ENCODE measurements around the gene EFCAB6. TPM values are rescaled to one million over a fixed set of nuclear protein-coding genes. Genes with fewer than 3 reads are reported as not detected.

EFCAB6 gene, protein sequence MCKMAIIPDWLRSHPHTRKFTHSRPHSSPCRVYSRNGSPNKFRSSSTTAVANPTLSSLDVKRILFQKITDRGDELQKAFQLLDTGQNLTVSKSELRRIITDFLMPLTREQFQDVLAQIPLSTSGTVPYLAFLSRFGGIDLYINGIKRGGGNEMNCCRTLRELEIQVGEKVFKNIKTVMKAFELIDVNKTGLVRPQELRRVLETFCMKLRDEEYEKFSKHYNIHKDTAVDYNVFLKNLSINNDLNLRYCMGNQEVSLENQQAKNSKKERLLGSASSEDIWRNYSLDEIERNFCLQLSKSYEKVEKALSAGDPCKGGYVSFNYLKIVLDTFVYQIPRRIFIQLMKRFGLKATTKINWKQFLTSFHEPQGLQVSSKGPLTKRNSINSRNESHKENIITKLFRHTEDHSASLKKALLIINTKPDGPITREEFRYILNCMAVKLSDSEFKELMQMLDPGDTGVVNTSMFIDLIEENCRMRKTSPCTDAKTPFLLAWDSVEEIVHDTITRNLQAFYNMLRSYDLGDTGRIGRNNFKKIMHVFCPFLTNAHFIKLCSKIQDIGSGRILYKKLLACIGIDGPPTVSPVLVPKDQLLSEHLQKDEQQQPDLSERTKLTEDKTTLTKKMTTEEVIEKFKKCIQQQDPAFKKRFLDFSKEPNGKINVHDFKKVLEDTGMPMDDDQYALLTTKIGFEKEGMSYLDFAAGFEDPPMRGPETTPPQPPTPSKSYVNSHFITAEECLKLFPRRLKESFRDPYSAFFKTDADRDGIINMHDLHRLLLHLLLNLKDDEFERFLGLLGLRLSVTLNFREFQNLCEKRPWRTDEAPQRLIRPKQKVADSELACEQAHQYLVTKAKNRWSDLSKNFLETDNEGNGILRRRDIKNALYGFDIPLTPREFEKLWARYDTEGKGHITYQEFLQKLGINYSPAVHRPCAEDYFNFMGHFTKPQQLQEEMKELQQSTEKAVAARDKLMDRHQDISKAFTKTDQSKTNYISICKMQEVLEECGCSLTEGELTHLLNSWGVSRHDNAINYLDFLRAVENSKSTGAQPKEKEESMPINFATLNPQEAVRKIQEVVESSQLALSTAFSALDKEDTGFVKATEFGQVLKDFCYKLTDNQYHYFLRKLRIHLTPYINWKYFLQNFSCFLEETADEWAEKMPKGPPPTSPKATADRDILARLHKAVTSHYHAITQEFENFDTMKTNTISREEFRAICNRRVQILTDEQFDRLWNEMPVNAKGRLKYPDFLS (N-terminal part only)
- total RNA-seq (2021) = 0.25 to 0.94 TPM (median 0.41 TPM) in 3 replicates
- Bru-seq, nascent RNA = percentile 29 among the genes with signal in this experiment
- long read RNA-seq, experiment 1, partial matches to known transcripts = 1 of 5 reads
- long read RNA-seq, experiment 1, other reads (novel, unspliced or antisense) = 4 of 5 reads
- long read RNA-seq, experiment 2 = 0 reads
- long read RNA-seq, experiment 3 = 0 reads

DNA sequence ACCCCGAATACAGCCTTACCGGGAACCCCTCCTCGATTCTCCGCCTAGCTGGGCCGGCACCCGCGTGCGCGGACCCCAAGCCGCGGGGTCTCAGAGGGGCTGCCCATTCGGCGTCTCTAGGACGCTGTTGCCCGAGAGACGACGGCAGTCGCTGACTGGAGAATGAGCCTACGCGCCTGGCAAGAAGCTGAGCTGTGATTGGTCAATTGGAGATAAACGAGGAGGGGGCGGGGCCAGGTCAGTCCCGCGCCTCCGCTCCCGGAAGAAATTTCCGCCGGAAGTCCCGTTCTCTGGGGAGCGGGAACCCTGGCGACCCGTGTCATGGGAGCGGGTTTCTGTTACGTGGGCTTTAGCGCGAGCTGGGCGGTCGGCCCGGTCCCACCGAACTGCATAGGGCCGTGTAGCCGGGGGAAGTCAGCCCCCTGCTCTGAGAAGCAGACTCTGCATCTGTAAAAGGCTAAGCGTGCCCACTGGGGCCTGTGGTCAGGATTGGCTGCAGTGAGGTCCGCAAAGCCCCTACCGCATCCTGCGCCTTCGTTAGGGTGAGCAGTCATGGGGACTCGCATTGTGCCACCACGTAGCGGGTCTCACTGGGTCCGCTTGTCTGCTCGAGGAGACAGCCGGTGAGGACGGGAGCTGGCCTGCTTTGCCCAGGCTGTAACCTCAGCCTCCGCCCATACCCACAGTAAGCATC lies at the start of gene EFCAB6:
Gene EFCAB6, minus strand, starts transcription at position 157 of the 694 bp plus-strand sequence. CDS start 29,987 bp downstream, outside the sequence.
- no peaks in the 10 kb centered on the region for H3K36me3 Mint-ChIP-seq
- no peaks in the 10 kb centered on the region for H3K9me3 Mint-ChIP-seq
- peak within 1 kb of the TSS; percentile 82 for H3K4me3 Mint-ChIP-seq
- H3K27ac Mint-ChIP-seq = peak within 1 kb of the TSS; percentile 75
- peaks cover 21% of the 10 kb centered on the region for H3K4me1 Mint-ChIP-seq
- ChIA-PET CTCF (interaction anchor here (0.8 to 1.8 kb wide), 7 partner anchors 14 to 625 kb away, joined by 3 to 8 read pairs (median 3); partner anchors contain the start of gene TTLL12), POLR2A (interaction anchor here (1.4 kb wide), 1 partner anchor 55 kb away, joined by 3 read pairs; no protein-coding TSS in a partner anchor)
- H3K27me3 Mint-ChIP-seq (ENCODE audit: low read depth) = no peaks in the 10 kb centered on the region; the same call in 1 of the 2 replicates
- peak; percentile 93 for DNase-seq (ENCODE audit: low spot score)
- ATAC-seq = peak; percentile 89
- TF ChIP-seq SOX15 (CRISPR knock-in tag; IDR thresholded peaks at IDR 0.05) = no peak
- no peak for TF ChIP-seq ELF4 (CRISPR knock-in tag; IDR thresholded peaks at IDR 0.05; ENCODE audit: low read depth)
- no peak for TF ChIP-seq ZNF396 (CRISPR knock-in tag; IDR thresholded peaks at IDR 0.05; ENCODE audit: borderline replicate concordance)
- TF ChIP-seq, protein P1, sequence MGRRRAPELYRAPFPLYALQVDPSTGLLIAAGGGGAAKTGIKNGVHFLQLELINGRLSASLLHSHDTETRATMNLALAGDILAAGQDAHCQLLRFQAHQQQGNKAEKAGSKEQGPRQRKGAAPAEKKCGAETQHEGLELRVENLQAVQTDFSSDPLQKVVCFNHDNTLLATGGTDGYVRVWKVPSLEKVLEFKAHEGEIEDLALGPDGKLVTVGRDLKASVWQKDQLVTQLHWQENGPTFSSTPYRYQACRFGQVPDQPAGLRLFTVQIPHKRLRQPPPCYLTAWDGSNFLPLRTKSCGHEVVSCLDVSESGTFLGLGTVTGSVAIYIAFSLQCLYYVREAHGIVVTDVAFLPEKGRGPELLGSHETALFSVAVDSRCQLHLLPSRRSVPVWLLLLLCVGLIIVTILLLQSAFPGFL (CRISPR knock-in tag; IDR thresholded peaks at IDR 0.05; ENCODE audit: borderline replicate concordance) = no peak
- 0 out of 2 replicates have a peak, but pooled peaks have one; percentile 36 for TF ChIP-seq JUN (CRISPR knock-in tag; IDR thresholded peaks at IDR 0.05)
- TF ChIP-seq, protein P2, sequence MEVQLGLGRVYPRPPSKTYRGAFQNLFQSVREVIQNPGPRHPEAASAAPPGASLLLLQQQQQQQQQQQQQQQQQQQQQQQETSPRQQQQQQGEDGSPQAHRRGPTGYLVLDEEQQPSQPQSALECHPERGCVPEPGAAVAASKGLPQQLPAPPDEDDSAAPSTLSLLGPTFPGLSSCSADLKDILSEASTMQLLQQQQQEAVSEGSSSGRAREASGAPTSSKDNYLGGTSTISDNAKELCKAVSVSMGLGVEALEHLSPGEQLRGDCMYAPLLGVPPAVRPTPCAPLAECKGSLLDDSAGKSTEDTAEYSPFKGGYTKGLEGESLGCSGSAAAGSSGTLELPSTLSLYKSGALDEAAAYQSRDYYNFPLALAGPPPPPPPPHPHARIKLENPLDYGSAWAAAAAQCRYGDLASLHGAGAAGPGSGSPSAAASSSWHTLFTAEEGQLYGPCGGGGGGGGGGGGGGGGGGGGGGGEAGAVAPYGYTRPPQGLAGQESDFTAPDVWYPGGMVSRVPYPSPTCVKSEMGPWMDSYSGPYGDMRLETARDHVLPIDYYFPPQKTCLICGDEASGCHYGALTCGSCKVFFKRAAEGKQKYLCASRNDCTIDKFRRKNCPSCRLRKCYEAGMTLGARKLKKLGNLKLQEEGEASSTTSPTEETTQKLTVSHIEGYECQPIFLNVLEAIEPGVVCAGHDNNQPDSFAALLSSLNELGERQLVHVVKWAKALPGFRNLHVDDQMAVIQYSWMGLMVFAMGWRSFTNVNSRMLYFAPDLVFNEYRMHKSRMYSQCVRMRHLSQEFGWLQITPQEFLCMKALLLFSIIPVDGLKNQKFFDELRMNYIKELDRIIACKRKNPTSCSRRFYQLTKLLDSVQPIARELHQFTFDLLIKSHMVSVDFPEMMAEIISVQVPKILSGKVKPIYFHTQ (CRISPR knock-in tag; IDR thresholded peaks at IDR 0.05) = no peak
- no peak for TF ChIP-seq CBFB (CRISPR knock-in tag; IDR thresholded peaks at IDR 0.05; ENCODE audit: low read depth)
- no peak for TF ChIP-seq TEAD1 (CRISPR knock-in tag; IDR thresholded peaks at IDR 0.05)
- TF ChIP-seq, protein P3, sequence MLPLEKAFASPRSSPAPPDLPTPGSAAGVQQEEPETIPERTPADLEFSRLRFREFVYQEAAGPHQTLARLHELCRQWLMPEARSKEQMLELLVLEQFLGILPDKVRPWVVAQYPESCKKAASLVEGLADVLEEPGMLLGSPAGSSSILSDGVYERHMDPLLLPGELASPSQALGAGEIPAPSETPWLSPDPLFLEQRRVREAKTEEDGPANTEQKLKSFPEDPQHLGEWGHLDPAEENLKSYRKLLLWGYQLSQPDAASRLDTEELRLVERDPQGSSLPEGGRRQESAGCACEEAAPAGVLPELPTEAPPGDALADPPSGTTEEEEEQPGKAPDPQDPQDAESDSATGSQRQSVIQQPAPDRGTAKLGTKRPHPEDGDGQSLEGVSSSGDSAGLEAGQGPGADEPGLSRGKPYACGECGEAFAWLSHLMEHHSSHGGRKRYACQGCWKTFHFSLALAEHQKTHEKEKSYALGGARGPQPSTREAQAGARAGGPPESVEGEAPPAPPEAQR (CRISPR knock-in tag; IDR thresholded peaks at IDR 0.05) = no peak
- no peak for TF ChIP-seq RORB (CRISPR knock-in tag; IDR thresholded peaks at IDR 0.05)
- TF ChIP-seq GTF2I (CRISPR knock-in tag; conservative IDR thresholded peaks at IDR 0.05) = no peak
- TF ChIP-seq IRF2 (CRISPR knock-in tag; IDR thresholded peaks at IDR 0.05; ENCODE audit: borderline replicate concordance, low read depth) = no peak
- TF ChIP-seq, protein P4, sequence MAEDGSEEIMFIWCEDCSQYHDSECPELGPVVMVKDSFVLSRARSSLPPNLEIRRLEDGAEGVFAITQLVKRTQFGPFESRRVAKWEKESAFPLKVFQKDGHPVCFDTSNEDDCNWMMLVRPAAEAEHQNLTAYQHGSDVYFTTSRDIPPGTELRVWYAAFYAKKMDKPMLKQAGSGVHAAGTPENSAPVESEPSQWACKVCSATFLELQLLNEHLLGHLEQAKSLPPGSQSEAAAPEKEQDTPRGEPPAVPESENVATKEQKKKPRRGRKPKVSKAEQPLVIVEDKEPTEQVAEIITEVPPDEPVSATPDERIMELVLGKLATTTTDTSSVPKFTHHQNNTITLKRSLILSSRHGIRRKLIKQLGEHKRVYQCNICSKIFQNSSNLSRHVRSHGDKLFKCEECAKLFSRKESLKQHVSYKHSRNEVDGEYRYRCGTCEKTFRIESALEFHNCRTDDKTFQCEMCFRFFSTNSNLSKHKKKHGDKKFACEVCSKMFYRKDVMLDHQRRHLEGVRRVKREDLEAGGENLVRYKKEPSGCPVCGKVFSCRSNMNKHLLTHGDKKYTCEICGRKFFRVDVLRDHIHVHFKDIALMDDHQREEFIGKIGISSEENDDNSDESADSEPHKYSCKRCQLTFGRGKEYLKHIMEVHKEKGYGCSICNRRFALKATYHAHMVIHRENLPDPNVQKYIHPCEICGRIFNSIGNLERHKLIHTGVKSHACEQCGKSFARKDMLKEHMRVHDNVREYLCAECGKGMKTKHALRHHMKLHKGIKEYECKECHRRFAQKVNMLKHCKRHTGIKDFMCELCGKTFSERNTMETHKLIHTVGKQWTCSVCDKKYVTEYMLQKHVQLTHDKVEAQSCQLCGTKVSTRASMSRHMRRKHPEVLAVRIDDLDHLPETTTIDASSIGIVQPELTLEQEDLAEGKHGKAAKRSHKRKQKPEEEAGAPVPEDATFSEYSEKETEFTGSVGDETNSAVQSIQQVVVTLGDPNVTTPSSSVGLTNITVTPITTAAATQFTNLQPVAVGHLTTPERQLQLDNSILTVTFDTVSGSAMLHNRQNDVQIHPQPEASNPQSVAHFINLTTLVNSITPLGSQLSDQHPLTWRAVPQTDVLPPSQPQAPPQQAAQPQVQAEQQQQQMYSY (CRISPR knock-in tag; IDR thresholded peaks at IDR 0.05) = 0 out of 2 replicates have a peak, but pooled peaks have one; percentile 40
- TF ChIP-seq, protein P5, sequence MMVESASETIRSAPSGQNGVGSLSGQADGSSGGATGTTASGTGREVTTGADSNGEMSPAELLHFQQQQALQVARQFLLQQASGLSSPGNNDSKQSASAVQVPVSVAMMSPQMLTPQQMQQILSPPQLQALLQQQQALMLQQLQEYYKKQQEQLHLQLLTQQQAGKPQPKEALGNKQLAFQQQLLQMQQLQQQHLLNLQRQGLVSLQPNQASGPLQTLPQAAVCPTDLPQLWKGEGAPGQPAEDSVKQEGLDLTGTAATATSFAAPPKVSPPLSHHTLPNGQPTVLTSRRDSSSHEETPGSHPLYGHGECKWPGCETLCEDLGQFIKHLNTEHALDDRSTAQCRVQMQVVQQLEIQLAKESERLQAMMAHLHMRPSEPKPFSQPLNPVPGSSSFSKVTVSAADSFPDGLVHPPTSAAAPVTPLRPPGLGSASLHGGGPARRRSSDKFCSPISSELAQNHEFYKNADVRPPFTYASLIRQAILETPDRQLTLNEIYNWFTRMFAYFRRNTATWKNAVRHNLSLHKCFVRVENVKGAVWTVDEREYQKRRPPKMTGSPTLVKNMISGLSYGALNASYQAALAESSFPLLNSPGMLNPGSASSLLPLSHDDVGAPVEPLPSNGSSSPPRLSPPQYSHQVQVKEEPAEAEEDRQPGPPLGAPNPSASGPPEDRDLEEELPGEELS (CRISPR knock-in tag; IDR thresholded peaks at IDR 0.05) = peak; percentile 71
- TF ChIP-seq, protein P6, sequence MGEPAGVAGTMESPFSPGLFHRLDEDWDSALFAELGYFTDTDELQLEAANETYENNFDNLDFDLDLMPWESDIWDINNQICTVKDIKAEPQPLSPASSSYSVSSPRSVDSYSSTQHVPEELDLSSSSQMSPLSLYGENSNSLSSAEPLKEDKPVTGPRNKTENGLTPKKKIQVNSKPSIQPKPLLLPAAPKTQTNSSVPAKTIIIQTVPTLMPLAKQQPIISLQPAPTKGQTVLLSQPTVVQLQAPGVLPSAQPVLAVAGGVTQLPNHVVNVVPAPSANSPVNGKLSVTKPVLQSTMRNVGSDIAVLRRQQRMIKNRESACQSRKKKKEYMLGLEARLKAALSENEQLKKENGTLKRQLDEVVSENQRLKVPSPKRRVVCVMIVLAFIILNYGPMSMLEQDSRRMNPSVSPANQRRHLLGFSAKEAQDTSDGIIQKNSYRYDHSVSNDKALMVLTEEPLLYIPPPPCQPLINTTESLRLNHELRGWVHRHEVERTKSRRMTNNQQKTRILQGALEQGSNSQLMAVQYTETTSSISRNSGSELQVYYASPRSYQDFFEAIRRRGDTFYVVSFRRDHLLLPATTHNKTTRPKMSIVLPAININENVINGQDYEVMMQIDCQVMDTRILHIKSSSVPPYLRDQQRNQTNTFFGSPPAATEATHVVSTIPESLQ (CRISPR knock-in tag; IDR thresholded peaks at IDR 0.05) = no peak
